Stromal cell of bone marrow (primary cell): ENCODE results near the gene REEP3.

ENCODE experiments used
- DNase-seq: peaks from one replicate; pipeline ENCODE4 v3.0.0-alpha.2; 2012; ENCODE audit warnings: low read depth

The REEP3 gene

GRCh38 chr10:63506554-63506953 is 14.6 kb upstream of the REEP3 start:
- no peak for DNase-seq

GRCh38 chr10:63515002-63515763 is 6.0 kb upstream of the REEP3 start:
- DNase-seq = peak; percentile 53

- no peak for DNase-seq
Measured at GRCh38 chr10:63516207-63516606, 5.0 kb upstream of the REEP3 start.

GRCh38 chr10:63518690-63519288 is 2.4 kb upstream of the REEP3 start:
- DNase-seq = no peak

- DNase-seq = peak; percentile 49
Measured at GRCh38 chr10:63521416-63522276, 445 bp downstream of the REEP3 start.

- no peak for DNase-seq
Measured at GRCh38 chr10:63522277-63522687, 1.1 kb downstream of the REEP3 start.

GRCh38 chr10:63522995-63523394 is 1.8 kb downstream of the REEP3 start:
- no peak for DNase-seq

- DNase-seq = no peak
Measured at GRCh38 chr10:63525021-63525420, 3.8 kb downstream of the REEP3 start.

GRCh38 chr10:63527401-63527800 is 6.2 kb downstream of the REEP3 start:
- no peak for DNase-seq

- DNase-seq = no peak
Measured at GRCh38 chr10:63528084-63528744, 7.0 kb downstream of the REEP3 start.

GRCh38 chr10:63530409-63530808 is 9.2 kb downstream of the REEP3 start:
- no peak for DNase-seq

- no peak for DNase-seq
Measured at GRCh38 chr10:63534723-63535122, 13.5 kb downstream of the REEP3 start.

- DNase-seq = no peak
Measured at GRCh38 chr10:63536698-63537097, 15.5 kb downstream of the REEP3 start.

- DNase-seq = no peak
Measured at GRCh38 chr10:63537536-63537935, 16.3 kb downstream of the REEP3 start.

GRCh38 chr10:63539377-63539776 is 18.2 kb downstream of the REEP3 start:
- DNase-seq = no peak

- no peak for DNase-seq
Measured at GRCh38 chr10:63539994-63540393, 18.8 kb downstream of the REEP3 start.

- DNase-seq = peak; percentile 53
Measured at GRCh38 chr10:63542835-63543575, 21.8 kb downstream of the REEP3 start.

- DNase-seq = no peak
Measured at GRCh38 chr10:63543576-63543962, 22.4 kb downstream of the REEP3 start.

- DNase-seq = no peak
Measured at GRCh38 chr10:63544418-63544817, 23.2 kb downstream of the REEP3 start.

GRCh38 chr10:63547628-63548360 is 26.6 kb downstream of the REEP3 start:
- DNase-seq = no peak

- DNase-seq = no peak
Measured at GRCh38 chr10:63548860-63549259, 27.7 kb downstream of the REEP3 start.
